Stimulated activated CD8-positive, alpha-beta memory T cell treated with anti-CD3 and anti-CD28 coated beads, Interleukin-4, amount 100 ng/mL, for 48 hours (primary cell): ENCODE measurements around the gene MSL2.
"Not testable (repeated sequence)": the region's sequence is repeated elsewhere in the genome, so short reads cannot be mapped to it uniquely, and the experiment has no call there.

Source experiments
- DNase-seq: peaks from one replicate; pipeline ENCODE4 v3.0.0-alpha.2; 2020

MSL2 gene

DNA sequence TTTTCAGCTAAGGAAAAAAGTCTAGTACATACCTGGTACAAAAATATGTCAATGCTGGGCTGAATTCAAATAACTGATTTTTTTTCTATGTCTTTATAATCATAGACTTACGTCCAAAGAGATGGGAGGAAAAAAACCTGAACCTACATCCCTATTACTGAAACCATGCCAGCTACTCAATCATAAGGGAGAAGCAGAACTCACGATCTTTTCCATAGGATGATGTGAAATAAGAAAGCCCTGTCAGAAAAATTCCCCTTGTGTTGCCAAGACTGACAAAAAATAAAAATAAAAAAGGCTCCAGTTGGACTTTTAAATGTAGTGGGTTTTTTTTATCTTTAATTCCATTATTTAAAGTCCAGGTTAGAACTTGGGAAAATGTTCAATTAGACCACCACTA is 3.3 kb downstream of the MSL2 start:
- DNase-seq: no peak

- DNase-seq: not testable (repeated sequence)
Observed at GRCh38 chr3:136192195-136192594, 3.9 kb downstream of the MSL2 start.

GRCh38 chr3:136189859-136190617 is 6.1 kb downstream of the MSL2 start:
- no peak for DNase-seq

DNA sequence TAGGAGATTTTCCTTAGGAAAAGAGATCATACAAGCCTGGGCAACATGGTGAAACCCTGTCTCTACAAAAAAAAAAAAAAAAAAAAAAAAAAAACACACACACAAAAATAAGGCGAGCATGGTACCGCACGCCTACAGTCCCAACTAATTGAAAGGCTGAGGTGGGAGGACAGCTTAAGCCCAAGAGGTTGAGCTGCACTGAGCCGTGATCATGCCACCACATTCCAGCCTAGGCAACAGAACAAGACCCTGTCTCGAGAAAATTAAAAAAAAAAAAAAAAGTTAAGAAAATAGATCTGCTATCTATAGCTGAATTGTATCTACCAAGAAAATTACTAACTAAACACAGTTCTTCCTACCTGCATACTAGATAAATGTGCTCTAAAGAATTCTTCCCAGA is 7.1 kb downstream of the MSL2 start:
- DNase-seq: no peak

DNA sequence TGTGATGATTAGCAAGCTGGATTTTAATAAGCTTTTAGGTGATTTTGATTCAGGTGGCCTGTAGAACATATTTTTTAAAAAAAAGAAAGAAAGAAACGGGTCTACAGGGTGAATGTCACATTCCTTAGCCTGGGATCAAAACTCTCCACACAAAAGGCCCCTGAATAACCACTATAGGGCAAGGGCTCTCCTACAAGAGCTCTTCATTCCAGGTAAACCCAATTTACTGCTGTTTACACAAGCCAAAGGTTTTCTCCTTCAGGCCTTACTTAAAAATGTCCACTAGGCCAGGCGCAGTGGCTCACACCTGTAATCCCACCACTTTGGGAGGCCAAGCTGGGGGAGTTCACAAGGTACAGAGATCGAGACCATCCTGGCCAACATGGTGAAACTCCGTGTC is 8.3 kb downstream of the MSL2 start:
- no peak for DNase-seq

- no peak for DNase-seq
Observed at GRCh38 chr3:136186846-136187245, 9.3 kb downstream of the MSL2 start.

DNA sequence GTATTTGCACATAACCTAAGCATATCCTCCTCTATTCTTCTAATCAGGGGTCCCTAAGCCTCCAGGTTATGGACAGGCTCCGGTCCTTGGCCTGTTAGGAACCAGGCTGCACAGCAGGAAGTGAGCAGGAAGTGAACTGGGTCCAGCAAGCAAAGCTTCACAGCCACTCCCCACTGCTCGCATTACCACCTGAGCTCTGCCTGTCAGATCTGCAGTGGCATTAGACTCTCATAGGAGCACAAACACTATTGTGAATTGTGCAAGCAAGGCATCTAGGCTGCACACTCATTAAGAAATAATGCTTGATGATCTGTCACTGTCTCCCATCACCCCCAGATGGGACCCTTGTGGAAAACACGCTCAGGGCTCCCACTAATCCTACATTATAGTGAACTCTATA is 9.8 kb downstream of the MSL2 start:
- no peak for DNase-seq

DNA sequence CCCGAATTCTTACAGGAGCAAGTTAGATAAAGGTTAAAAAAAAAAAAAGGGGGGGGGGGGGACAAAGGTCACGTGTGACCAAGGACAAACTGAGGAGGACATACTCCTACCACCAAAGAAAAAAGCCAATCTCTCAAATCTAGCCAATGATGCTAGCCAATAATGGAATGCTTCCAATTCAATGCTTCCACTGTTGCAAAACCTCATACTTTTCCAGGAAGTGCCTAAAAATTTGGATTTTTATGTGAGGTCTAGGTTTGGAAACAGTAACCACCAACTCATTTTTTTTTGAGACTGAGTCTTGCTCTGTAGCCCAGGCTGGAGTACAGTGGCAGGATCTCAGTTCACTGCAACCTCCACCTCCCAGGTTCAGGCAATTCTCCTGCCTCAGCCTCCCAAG is 11.4 kb downstream of the MSL2 start:
- no peak for DNase-seq

DNA sequence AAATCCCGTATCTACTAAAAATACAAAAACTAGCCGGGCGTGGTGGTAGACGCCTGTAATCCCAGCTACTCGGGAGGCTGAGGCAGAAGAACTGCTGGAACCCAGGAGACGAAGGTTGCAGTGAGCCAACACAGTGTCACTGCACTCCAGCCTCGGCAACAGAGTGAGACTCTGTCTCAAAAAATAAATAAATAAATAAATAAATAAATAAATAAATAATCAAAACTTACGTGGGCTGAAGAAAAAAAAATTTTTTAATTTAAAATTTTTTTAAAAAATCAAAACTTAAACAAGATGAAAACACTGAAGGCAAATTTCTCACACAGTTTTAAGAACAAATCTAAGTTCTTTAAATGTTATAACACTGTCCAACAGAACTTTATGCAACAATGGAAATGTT is 14.4 kb downstream of the MSL2 start:
- DNase-seq: no peak

- DNase-seq: no peak
Observed at GRCh38 chr3:136177876-136178275, 18.3 kb downstream of the MSL2 start.

DNA sequence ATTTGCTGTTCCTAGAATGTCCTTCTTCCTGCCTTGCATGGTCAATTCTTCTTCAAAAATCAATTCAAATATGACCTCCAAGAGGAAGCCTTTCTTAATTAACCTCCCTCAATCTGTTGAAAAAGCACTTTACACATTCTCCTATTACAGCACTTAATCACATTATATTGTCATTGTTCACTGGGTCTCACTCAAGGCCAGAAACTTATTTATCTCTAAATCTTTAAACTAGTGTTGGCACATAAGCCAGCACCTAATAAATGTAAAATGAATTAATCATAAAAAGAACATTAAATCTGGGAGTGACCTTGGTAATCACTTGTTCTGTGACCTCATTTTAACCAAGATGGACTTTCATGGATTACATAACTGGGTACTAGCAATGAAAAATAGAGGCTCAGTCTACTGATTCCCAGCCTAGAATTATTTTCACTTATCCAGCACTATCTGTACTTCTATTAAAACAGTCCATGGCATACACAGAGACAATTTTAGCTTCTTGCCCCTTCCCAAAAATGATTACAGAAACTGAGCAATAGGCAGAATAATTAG is 22.1 kb downstream of the MSL2 start:
- DNase-seq: no peak

DNA sequence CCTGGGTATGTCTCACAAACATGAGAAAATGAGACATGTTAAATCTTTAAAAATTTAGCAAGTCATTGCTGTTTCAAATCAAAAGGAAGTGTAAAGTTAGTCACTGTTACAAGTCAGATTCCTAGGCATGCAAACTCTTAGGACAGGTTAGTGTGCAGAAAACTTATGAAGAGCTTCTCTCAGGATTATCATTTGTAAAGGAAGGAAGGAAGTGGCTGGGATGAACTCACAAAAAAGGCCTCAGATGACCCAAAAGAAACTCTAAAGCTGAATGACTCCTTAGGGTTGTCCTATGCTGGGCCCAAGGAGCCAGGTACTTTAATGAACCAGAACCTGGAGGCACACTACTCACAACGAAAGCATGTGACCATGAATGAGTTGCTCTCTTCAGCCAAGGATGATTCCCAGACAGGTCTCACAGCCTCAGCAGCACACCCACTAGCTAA is 25.0 kb downstream of the MSL2 start:
- no peak for DNase-seq

DNA sequence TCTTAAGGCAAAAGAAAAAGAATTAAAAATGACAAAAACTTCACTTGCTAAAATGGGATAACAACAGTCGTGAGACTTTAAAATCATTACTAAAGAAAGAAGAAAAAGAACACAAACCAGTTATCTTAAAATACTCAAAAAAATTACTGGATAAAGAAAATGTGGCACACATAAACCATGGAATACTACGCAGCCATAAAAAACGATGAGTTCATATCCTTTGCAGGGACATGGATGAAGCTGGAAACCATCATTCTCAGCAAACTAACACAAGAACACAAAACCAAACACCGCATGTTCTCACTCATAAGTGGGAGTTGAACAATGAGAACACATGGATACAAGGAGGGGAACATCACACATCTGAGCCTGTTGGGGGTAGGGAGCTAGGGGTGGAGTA is 27.9 kb downstream of the MSL2 start:
- DNase-seq: not testable (repeated sequence)

GRCh38 chr3:136166507-136166906 is 29.6 kb downstream of the MSL2 start:
- no peak for DNase-seq

DNA sequence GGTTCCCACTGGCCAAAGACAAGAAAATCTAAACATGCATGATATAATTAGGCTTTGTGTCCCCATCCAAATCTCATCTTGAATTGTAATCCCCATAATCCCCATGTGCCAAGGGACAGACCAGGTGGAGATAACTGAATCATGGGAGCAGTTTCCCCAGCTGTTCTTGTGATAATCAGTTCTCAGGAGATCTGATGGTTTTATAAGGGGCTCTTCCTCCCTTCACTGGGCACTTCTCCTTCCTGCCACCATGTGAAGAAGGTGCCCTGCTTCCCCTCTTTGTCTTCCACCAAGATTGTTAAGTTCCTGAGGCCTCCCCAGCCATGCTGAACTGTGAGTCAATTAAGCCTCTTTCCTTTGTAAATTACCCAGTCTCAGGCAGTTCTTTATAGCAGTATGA is 32.5 kb downstream of the MSL2 start:
- not testable (repeated sequence) for DNase-seq

DNA sequence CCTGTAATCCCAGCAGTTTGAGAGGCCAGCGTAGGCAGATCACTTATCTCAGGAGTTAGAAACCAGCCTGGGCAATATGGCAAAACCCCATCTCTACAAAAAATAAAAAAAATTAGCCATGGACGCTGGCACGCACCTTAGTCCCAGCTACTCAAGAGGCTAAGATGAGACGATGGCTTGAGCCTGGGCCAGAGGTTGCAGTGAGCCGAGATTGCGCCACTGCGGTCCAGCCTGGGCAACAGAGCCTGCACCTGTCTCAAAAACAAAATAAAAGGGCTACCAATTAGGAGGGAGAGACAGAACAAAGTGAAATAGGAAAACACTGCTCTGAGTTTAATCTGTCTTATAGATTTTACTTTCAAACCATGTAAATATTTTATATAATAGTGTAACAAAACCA is 33.8 kb downstream of the MSL2 start:
- no peak for DNase-seq

- no peak for DNase-seq
Observed at GRCh38 chr3:136161516-136161915, 34.6 kb downstream of the MSL2 start.

DNA sequence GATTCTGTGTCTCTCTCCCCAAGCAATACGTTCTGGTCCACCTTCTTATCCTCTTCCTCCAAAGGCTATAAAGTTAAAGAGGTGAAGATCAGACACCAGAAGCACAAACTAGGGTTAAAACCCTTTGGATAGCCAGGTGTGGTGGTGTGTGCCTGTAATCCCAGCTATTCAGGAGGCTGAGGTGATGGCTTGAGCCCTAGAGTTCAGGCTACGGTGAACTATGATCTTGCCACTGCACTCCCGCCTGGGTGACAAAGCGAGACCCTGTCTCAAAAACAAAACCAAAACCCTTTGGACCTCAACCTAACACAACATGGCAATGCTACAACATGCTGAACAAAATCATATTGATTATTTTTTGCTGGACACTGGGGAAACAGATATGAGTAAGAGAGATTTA is 43.2 kb downstream of the MSL2 start:
- DNase-seq: no peak

GRCh38 chr3:136152176-136152843 is 43.8 kb downstream of the MSL2 start:
- no peak for DNase-seq

GRCh38 chr3:136151219-136151618 is 44.9 kb downstream of the MSL2 start:
- no peak for DNase-seq

GRCh38 chr3:136149667-136150066 is 46.5 kb downstream of the MSL2 start:
- DNase-seq: no peak

DNA sequence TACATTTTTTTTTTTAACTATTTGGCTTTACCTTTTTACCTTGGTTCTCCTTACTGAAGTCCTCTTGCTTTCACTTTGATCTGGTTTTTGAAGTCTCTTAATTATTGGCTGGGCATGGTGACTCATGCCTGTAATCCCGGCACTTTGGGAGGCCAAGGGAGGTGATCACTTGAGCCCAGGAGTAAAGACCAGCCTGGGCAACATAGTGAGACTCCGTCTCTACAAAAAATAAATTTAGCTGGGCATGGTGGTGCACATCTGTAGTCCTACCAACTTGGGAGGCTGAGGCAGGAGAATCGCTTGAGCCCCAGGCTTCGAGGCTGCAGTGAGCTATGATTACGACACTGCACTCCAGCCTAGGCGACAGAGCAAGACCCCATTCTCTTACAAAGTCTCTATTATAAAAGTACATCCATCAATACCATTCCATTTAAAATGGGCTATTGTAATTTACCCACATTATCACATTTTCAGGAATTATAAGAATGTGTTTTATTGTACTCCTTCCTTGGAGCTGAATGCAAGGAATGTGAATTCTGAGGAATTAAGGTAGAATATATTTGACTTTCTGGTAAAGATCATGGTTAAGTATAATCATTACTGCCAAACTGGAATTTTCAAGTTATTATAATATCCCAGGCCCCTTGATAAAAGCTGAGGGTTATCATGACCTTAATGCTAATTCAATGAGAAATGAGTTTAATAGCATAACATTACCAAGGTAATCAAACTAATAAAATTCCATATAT is 49.0 kb downstream of the MSL2 start:
- no peak for DNase-seq

GRCh38 chr3:136144397-136144796 is 51.7 kb downstream of the MSL2 start:
- DNase-seq: not testable (repeated sequence)

GRCh38 chr3:136142592-136142991 is 53.5 kb downstream of the MSL2 start:
- no peak for DNase-seq
